Smooth muscle cell (in vitro differentiated cells): ENCODE data around the gene ARPP19. TPM values are rescaled to one million over a fixed set of nuclear protein-coding genes. Genes with fewer than 3 reads are reported as not detected.
A peak's percentile ranks its signal among the peaks of the same experiment; 100 is the strongest.

Experiments
- DNase-seq: peaks from one replicate; lab custom pipeline; 2025; ENCODE audit not compliant: unreplicated experiment; lab: John Stamatoyannopoulos, UW
- H2AFZ ChIP-seq: fragments of 200-600 bp; sonication (generic); 2 replicates; pipeline ENCODE4 v1.6.0; 2016; ENCODE audit warnings: antibody characterized with exemption, low read depth, mild to moderate bottlenecking
- H3F3A ChIP-seq: fragments of 200-600 bp; sonication (generic); 2 replicates; pipeline ENCODE4 v1.6.0; 2017; ENCODE audit warnings: antibody characterized with exemption, low read depth
- H3K27ac ChIP-seq: fragments of 200-600 bp; sonication (generic); 2 replicates; pipeline ENCODE4 v1.5.1; 2016; ENCODE audit warnings: low read depth, mild to moderate bottlenecking
- H3K27me3 ChIP-seq: fragments of 200-600 bp; sonication (generic); 2 replicates; pipeline ENCODE4 v1.6.1; 2016; ENCODE audit warnings: low read depth, mild to moderate bottlenecking
- H3K36me3 ChIP-seq: fragments of 200-600 bp; sonication (generic); 2 replicates; pipeline ENCODE4 v1.5.1; 2016; ENCODE audit warnings: low read depth
- H3K4me1 ChIP-seq: fragments of 200-600 bp; sonication (generic); 2 replicates; pipeline ENCODE4 v1.5.1; 2016; ENCODE audit warnings: low read depth
- H3K4me2 ChIP-seq: fragments of 200-600 bp; sonication (generic); 2 replicates; pipeline ENCODE4 v1.6.0; 2016; ENCODE audit warnings: mild to moderate bottlenecking
- H3K4me3 ChIP-seq: fragments of 200-600 bp; sonication (generic); 2 replicates; pipeline ENCODE4 v1.5.1; 2016; ENCODE audit warnings: mild to moderate bottlenecking
- H3K79me2 ChIP-seq: fragments of 200-600 bp; sonication (generic); 2 replicates; pipeline ENCODE4 v1.6.0; 2016; ENCODE audit warnings: low read depth, mild to moderate bottlenecking
- H3K9ac ChIP-seq: fragments of 200-600 bp; sonication (generic); 2 replicates; pipeline ENCODE4 v1.6.0; 2016; ENCODE audit warnings: low read depth
- H3K9me3 ChIP-seq: fragments of 200-600 bp; sonication (generic); replicated peaks from 2 replicates; pipeline ENCODE4 v1.5.1; 2016; ENCODE audit warnings: low read depth
- H4K20me1 ChIP-seq: fragments of 200-600 bp; sonication (generic); 2 replicates; pipeline ENCODE4 v1.6.0; 2016; ENCODE audit warnings: low read depth
- WGBS: methylation state at CpG from one replicate; pipeline ENCODE4 v1.1.7; 2016; ENCODE audit warnings: low lambda C conversion rate; 5-methylcytosine and 5-hydroxymethylcytosine counted together
- polyA plus RNA-seq: library from polyadenylated mRNA; unstranded; fragments of >200 nt; fragmentation: Nextera tagmentation; extraction: Ambion mirVana; gene quantifications from 2 replicates; pipeline ENCODE4 v1.2.1, GENCODE V29; 2016
- total RNA-seq: library from RNA; depleted of rRNA; stranded (reverse); fragments of >200 nt; gene quantifications from 2 replicates; pipeline ENCODE4 v1.2.3, GENCODE V29; 2014
- TF ChIP-seq, protein P1 (sequence below): fragments of 200-600 bp; sonication (generic); IDR thresholded peaks from 2 replicates; pipeline ENCODE4 v1.5.1; 2017; ENCODE audit warnings: borderline replicate concordance, mild to moderate bottlenecking, antibody characterized with exemption; ENCODE audit not compliant: insufficient read depth, poor library complexity, severe bottlenecking

The ARPP19 gene
- total and polyA plus RNA-seq, 2 experiments from 2014 or later: 58.4 to 138 TPM

DNA sequence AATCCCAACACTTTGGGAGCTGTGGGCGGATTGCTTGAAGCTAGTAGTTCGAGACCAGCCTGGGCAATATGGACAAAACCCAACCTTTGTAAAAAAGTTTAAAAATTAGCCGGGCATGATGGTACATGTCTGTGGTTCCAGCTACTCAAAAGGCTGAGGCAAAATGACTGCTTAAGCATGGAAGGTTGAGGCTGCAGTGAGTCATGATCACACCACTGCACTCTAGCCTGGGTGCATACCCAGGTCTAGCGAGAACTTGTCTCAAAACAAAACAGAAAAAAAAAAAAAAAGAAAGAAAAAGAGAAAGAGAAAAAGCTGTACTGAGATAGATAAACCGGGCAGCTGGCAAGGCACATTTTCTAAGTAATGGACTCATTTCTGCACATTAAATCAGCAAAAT lies 10.6 kb downstream of the ARPP19 start:
- H3K79me2 ChIP-seq: peaks cover 100% of the 10 kb centered on the region
- peak overlapping the region; percentile 70 for H3K9ac ChIP-seq
- peaks cover 54% of the 10 kb centered on the region for H4K20me1 ChIP-seq
- DNase-seq: no peak
- TF ChIP-seq, protein P1, sequence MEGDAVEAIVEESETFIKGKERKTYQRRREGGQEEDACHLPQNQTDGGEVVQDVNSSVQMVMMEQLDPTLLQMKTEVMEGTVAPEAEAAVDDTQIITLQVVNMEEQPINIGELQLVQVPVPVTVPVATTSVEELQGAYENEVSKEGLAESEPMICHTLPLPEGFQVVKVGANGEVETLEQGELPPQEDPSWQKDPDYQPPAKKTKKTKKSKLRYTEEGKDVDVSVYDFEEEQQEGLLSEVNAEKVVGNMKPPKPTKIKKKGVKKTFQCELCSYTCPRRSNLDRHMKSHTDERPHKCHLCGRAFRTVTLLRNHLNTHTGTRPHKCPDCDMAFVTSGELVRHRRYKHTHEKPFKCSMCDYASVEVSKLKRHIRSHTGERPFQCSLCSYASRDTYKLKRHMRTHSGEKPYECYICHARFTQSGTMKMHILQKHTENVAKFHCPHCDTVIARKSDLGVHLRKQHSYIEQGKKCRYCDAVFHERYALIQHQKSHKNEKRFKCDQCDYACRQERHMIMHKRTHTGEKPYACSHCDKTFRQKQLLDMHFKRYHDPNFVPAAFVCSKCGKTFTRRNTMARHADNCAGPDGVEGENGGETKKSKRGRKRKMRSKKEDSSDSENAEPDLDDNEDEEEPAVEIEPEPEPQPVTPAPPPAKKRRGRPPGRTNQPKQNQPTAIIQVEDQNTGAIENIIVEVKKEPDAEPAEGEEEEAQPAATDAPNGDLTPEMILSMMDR: no peak
- H3K27ac ChIP-seq: peak overlapping the region; percentile 91
- peaks cover 14% of the 10 kb centered on the region for H3F3A ChIP-seq
- no peaks in the 10 kb centered on the region for H3K9me3 ChIP-seq
- no peak overlapping the region for H3K4me3 ChIP-seq
- peak overlapping the region; percentile 76 for H3K4me2 ChIP-seq
- H3K27me3 ChIP-seq: no peaks in the 10 kb centered on the region
- peaks cover 24% of the 10 kb centered on the region for H3K4me1 ChIP-seq
- H3K36me3 ChIP-seq: peaks cover 3% of the 10 kb centered on the region
- WGBS: 59% methylated on average over 5 of the region's 5 CpGs
- no peak overlapping the region for H2AFZ ChIP-seq

DNA sequence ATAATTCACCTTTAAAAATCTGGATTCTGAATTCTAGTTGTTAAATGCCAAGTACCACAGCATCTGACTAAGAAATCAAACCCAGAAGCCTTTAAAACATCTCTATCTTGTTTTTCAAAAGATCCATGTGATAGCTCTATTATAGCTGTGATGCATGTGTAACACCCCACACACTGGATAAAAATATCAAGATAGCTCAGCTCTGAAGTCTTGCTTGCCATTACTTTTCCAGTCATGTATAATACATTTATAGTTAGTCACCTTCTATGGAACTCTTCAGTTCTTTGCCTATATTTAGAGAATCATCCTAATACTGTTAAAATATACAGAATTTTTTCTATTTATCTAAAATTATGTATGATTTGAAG lies 11.6 kb downstream of the ARPP19 start:
- Histone ChIP-seq H3K79me2 (peaks cover 97% of the 10 kb centered on the region), H3K27ac (peak overlapping the region; percentile 91), H4K20me1 (peaks cover 52% of the 10 kb centered on the region), H2AFZ (no peak overlapping the region), H3K4me1 (peaks cover 24% of the 10 kb centered on the region), H3K36me3 (peaks cover 3% of the 10 kb centered on the region), H3K9ac (no peak overlapping the region), H3F3A (peaks cover 14% of the 10 kb centered on the region), H3K4me2 (no peak overlapping the region), H3K9me3 (no peaks in the 10 kb centered on the region), H3K4me3 (no peak overlapping the region), H3K27me3 (no peaks in the 10 kb centered on the region)
- no peak for DNase-seq
- TF ChIP-seq, protein P1: no peak

- no peak for DNase-seq
- no peaks in the 10 kb centered on the region for H3K9me3 ChIP-seq
- no peak overlapping the region for H3K4me3 ChIP-seq
- no peak overlapping the region for H3K9ac ChIP-seq
- peaks cover 24% of the 10 kb centered on the region for H3K4me1 ChIP-seq
- TF ChIP-seq, protein P1: no peak
- H3K4me2 ChIP-seq: no peak overlapping the region
- H4K20me1 ChIP-seq: peaks cover 52% of the 10 kb centered on the region
- peak overlapping the region; percentile 91 for H3K27ac ChIP-seq
- peaks cover 6% of the 10 kb centered on the region for H3K36me3 ChIP-seq
- no peaks in the 10 kb centered on the region for H3K27me3 ChIP-seq
- H3F3A ChIP-seq: peaks cover 14% of the 10 kb centered on the region
- no peak overlapping the region for H2AFZ ChIP-seq
- 96% methylated on average over 3 of the region's 3 CpGs for WGBS
- H3K79me2 ChIP-seq: peaks cover 92% of the 10 kb centered on the region
Measured at GRCh38 chr15:52556524-52557273, 12.1 kb downstream of the ARPP19 start.

DNA sequence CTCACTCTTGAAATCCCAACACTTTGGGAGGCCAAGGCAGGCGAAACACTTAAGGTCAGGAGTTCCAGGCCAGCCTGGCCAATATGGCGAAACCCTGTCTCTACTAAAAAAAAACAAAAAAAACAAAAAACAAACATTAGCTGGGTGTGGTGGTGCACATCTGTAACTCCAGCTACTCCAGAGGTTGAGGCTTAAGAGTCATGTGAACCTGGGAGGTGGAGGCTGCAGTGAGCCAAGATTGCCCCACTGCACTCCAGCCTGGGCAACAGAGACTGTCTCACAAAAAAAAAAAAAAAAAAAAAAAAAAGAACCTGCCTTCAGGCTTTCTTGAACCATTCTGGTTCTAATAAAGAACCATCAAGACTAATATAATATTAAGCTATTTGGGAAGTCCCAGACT lies 16.5 kb downstream of the ARPP19 start:
- TF ChIP-seq, protein P1: no peak

More for the DNA sequence above, 16.5 kb downstream of the ARPP19 start:
- Histone ChIP-seq H3K9ac (no peak overlapping the region), H3F3A (peaks cover 7% of the 10 kb centered on the region), H2AFZ (no peak overlapping the region), H3K4me3 (no peak overlapping the region), H3K9me3 (no peaks in the 10 kb centered on the region), H4K20me1 (peaks cover 25% of the 10 kb centered on the region), H3K4me2 (no peak overlapping the region), H3K36me3 (peaks cover 19% of the 10 kb centered on the region), H3K79me2 (peaks cover 52% of the 10 kb centered on the region), H3K27ac (no peak overlapping the region), H3K4me1 (no peaks in the 10 kb centered on the region), H3K27me3 (no peaks in the 10 kb centered on the region)
- WGBS: 100% methylated on average over 2 of the region's 2 CpGs
- DNase-seq: no peak
